ENCODE results near the gene C4orf33. TPM values are rescaled to one million over a fixed set of nuclear protein-coding genes. Genes with fewer than 3 reads are reported as not detected.
"Not testable (repeated sequence)": the region's sequence is repeated elsewhere in the genome, so short reads cannot be mapped to it uniquely, and the experiment has no call there.

C4orf33 gene
- total and polyA plus RNA-seq, 2 experiments from 2014 or later: 6.1 to 6.4 TPM

- no peak for TF ChIP-seq CTCF (IDR thresholded peaks at IDR 0.05; ENCODE audit: low read depth, low read length)
- H3K4me3 ChIP-seq: no peak overlapping the region
- no peaks in the 10 kb centered on the region for H3K4me1 ChIP-seq (ENCODE audit: low read depth)
- no peak overlapping the region for H3K27ac ChIP-seq
- no peaks in the 10 kb centered on the region for H3K27me3 ChIP-seq
- no peaks in the 10 kb centered on the region for H3K9me3 ChIP-seq (ENCODE audit: low read depth)
- no peaks in the 10 kb centered on the region for H3K36me3 ChIP-seq
- DNase-seq (ENCODE audit: low read depth in 1 of 2, low spot score in 1 of 2): no peak
These were observed 15.0 kb downstream of the C4orf33 start for GRCh38 chr4:129110931-129111330.

- Histone ChIP-seq H3K4me3 (no peak overlapping the region), H3K9me3 (ENCODE audit: low read depth) (no peaks in the 10 kb centered on the region), H3K36me3 (no peaks in the 10 kb centered on the region), H3K27me3 (no peaks in the 10 kb centered on the region), H3K27ac (no peak overlapping the region), H3K4me1 (ENCODE audit: low read depth) (no peaks in the 10 kb centered on the region)
- no peak for DNase-seq (ENCODE audit: low read depth in 1 of 2, low spot score in 1 of 2)
- TF ChIP-seq CTCF (IDR thresholded peaks at IDR 0.05; ENCODE audit: low read depth, low read length): no peak
These were observed 16.0 kb downstream of the C4orf33 start for GRCh38 chr4:129111919-129112318.

- no peaks in the 10 kb centered on the region for H3K4me1 ChIP-seq (ENCODE audit: low read depth)
These were observed 17.5 kb downstream of the C4orf33 start for GRCh38 chr4:129113434-129113833.

GRCh38 chr4:129113919-129114318 is 18.0 kb downstream of the C4orf33 start:
- no peak for DNase-seq (ENCODE audit: low read depth in 1 of 2, low spot score in 1 of 2)
- Histone ChIP-seq H3K27me3 (no peaks in the 10 kb centered on the region), H3K36me3 (no peaks in the 10 kb centered on the region), H3K27ac (no peak overlapping the region), H3K4me3 (no peak overlapping the region), H3K9me3 (ENCODE audit: low read depth) (no peaks in the 10 kb centered on the region), H3K4me1 (ENCODE audit: low read depth) (no peaks in the 10 kb centered on the region)
- TF ChIP-seq CTCF (IDR thresholded peaks at IDR 0.05; ENCODE audit: low read depth, low read length): no peak

More at GRCh38 chr4:129113434-129113833, 17.5 kb downstream of the C4orf33 start:
- no peaks in the 10 kb centered on the region for H3K36me3 ChIP-seq
- no peaks in the 10 kb centered on the region for H3K27me3 ChIP-seq
- no peak for TF ChIP-seq CTCF (IDR thresholded peaks at IDR 0.05; ENCODE audit: low read depth, low read length)
- H3K27ac ChIP-seq: no peak overlapping the region
- H3K9me3 ChIP-seq (ENCODE audit: low read depth): no peaks in the 10 kb centered on the region
- no peak for DNase-seq (ENCODE audit: low read depth in 1 of 2, low spot score in 1 of 2)
- no peak overlapping the region for H3K4me3 ChIP-seq

GRCh38 chr4:129117705-129118104 is 21.8 kb downstream of the C4orf33 start:
- Histone ChIP-seq H3K4me1 (ENCODE audit: low read depth) (no peaks in the 10 kb centered on the region), H3K4me3 (no peak overlapping the region), H3K36me3 (no peaks in the 10 kb centered on the region), H3K9me3 (ENCODE audit: low read depth) (no peaks in the 10 kb centered on the region), H3K27ac (no peak overlapping the region), H3K27me3 (no peaks in the 10 kb centered on the region)
- no peak for DNase-seq (ENCODE audit: low read depth in 1 of 2, low spot score in 1 of 2)
- no peak for TF ChIP-seq CTCF (IDR thresholded peaks at IDR 0.05; ENCODE audit: low read depth, low read length)

GRCh38 chr4:129126614-129127013 is 30.7 kb downstream of the C4orf33 start:
- H3K27me3 ChIP-seq; H3K27ac ChIP-seq; H3K9me3 ChIP-seq (ENCODE audit: low read depth); H3K36me3 ChIP-seq; H3K4me1 ChIP-seq (ENCODE audit: low read depth); DNase-seq (ENCODE audit: low read depth in 1 of 2, low spot score in 1 of 2); H3K4me3 ChIP-seq: not testable (repeated sequence)

Data from cardiac muscle cell (in vitro differentiated cells and primary cell).